ENCODE measurements around the gene NGFR.

The NGFR gene

GRCh38 chr17:49457564-49458535 is 37.2 kb upstream of the NGFR start:
- Histone ChIP-seq H3K4me3 (replicated peaks; ENCODE audit: low read depth, low read length) (no peak overlapping the region), H3K27me3 (replicated peaks; ENCODE audit: control insufficient read depth, insufficient read depth, low read length) (peaks cover 4% of the 10 kb centered on the region), H3K36me3 (ENCODE audit: control insufficient read depth, insufficient read depth, low read length) (no peaks in the 10 kb centered on the region)
- DNase-seq (ENCODE audit: extremely low read depth, insufficient read length) = no peak
- TF ChIP-seq, protein P1, sequence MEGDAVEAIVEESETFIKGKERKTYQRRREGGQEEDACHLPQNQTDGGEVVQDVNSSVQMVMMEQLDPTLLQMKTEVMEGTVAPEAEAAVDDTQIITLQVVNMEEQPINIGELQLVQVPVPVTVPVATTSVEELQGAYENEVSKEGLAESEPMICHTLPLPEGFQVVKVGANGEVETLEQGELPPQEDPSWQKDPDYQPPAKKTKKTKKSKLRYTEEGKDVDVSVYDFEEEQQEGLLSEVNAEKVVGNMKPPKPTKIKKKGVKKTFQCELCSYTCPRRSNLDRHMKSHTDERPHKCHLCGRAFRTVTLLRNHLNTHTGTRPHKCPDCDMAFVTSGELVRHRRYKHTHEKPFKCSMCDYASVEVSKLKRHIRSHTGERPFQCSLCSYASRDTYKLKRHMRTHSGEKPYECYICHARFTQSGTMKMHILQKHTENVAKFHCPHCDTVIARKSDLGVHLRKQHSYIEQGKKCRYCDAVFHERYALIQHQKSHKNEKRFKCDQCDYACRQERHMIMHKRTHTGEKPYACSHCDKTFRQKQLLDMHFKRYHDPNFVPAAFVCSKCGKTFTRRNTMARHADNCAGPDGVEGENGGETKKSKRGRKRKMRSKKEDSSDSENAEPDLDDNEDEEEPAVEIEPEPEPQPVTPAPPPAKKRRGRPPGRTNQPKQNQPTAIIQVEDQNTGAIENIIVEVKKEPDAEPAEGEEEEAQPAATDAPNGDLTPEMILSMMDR (IDR thresholded peaks at IDR 0.05; ENCODE audit: insufficient read depth, low read length, poor library complexity, severe bottlenecking) = no peak

DNA sequence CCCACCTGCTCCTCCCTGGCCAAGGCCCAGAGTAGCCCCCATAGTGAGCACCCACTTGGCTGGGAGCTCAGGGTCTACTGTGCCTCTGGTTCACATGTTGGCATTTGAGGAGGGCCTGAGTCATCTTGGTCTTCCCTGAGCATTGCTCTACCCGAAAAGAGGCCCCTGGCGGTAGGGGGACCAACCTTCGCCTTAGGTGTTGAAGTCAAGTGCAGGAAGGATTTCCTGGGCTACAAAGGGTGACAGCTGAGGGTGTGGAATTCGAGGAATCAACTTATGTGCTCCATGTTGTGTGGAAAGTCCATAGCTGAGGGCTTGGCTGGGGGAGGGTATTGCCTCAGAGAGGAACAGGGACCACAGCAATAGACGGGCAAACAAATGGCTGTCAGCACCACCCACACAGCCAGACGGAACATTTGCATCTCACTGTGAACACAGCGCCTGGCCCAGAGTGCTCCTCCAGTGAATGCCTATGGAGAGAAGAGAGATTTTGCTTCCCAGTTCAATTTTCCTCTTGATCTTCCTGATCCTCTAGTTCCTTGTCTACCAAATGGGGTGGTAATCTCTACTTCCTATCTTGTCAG is 35.6 kb upstream of the NGFR start:
- H3K27me3 ChIP-seq (replicated peaks; ENCODE audit: control insufficient read depth, insufficient read depth, low read length) = peaks cover 4% of the 10 kb centered on the region
- H3K4me3 ChIP-seq (replicated peaks; ENCODE audit: low read depth, low read length) = no peak overlapping the region
- no peak for DNase-seq (ENCODE audit: extremely low read depth, insufficient read length)
- no peaks in the 10 kb centered on the region for H3K36me3 ChIP-seq (ENCODE audit: control insufficient read depth, insufficient read depth, low read length)
- TF ChIP-seq, protein P1 (IDR thresholded peaks at IDR 0.05; ENCODE audit: insufficient read depth, low read length, poor library complexity, severe bottlenecking) = no peak

DNA sequence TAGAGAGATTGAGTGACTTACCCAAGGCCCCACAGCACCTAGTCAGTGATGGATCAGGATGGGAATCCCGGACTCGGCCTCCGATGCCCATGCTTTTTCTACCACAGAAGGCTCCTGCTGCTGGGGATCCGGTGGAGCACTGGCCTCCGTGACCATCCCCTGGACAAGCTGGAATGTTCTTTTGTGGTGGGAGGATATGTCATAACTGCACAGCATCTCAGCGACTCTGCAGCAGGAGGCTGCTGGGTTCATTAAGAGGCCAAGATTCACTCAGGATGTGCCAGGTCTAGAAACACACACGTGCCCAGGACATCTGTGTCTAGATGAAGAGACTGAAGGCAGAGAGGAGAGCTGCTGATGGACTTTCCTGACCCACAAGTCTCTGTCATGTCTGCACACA is 34.7 kb upstream of the NGFR start:
- no peak overlapping the region for H3K4me3 ChIP-seq (replicated peaks; ENCODE audit: low read depth, low read length)
- no peak for DNase-seq (ENCODE audit: extremely low read depth, insufficient read length)
- TF ChIP-seq, protein P1 (IDR thresholded peaks at IDR 0.05; ENCODE audit: insufficient read depth, low read length, poor library complexity, severe bottlenecking) = no peak
- H3K36me3 ChIP-seq (ENCODE audit: control insufficient read depth, insufficient read depth, low read length) = no peaks in the 10 kb centered on the region
- peaks cover 4% of the 10 kb centered on the region for H3K27me3 ChIP-seq (replicated peaks; ENCODE audit: control insufficient read depth, insufficient read depth, low read length)

DNA sequence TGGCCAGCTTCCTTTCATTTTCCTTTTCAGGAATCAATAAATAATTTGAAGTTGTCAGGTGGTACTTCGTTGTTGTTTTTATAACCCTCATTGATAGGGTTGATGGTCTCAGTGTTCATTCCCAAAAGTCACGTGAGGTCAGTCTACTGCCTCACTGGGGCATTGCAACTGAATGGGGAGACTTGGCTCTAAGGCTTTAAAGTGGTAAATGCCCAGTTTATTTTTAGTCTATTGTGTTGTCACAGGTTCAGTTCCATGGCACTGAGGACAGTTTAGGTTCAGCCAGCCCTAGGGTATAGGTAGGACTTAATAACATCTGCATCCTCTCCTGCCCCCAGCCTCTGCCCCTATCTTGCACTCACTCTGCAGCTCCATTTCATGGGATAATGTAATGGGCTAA is 33.5 kb upstream of the NGFR start:
- DNase-seq (ENCODE audit: extremely low read depth, insufficient read length) = no peak
- no peaks in the 10 kb centered on the region for H3K36me3 ChIP-seq (ENCODE audit: control insufficient read depth, insufficient read depth, low read length)

GRCh38 chr17:49464049-49464448 is 31.0 kb upstream of the NGFR start:
- peaks cover 4% of the 10 kb centered on the region for H3K27me3 ChIP-seq (replicated peaks; ENCODE audit: control insufficient read depth, insufficient read depth, low read length)
- no peaks in the 10 kb centered on the region for H3K36me3 ChIP-seq (ENCODE audit: control insufficient read depth, insufficient read depth, low read length)
- no peak overlapping the region for H3K4me3 ChIP-seq (replicated peaks; ENCODE audit: low read depth, low read length)
- no peak for DNase-seq (ENCODE audit: extremely low read depth, insufficient read length)
- TF ChIP-seq, protein P1 (IDR thresholded peaks at IDR 0.05; ENCODE audit: insufficient read depth, low read length, poor library complexity, severe bottlenecking) = no peak

More for the DNA sequence above, 33.5 kb upstream of the NGFR start:
- Histone ChIP-seq H3K4me3 (replicated peaks; ENCODE audit: low read depth, low read length) (no peak overlapping the region), H3K27me3 (replicated peaks; ENCODE audit: control insufficient read depth, insufficient read depth, low read length) (peaks cover 4% of the 10 kb centered on the region)
- TF ChIP-seq, protein P1 (IDR thresholded peaks at IDR 0.05; ENCODE audit: insufficient read depth, low read length, poor library complexity, severe bottlenecking) = no peak
